Smooth muscle cell (in vitro differentiated cells): Measurements from ENCODE around the gene GNAT1. TPM values are rescaled to one million over a fixed set of nuclear protein-coding genes. Genes with fewer than 3 reads are reported as not detected.

Experiments used
- DNase-seq: peaks from one replicate; lab custom pipeline; 2025; ENCODE audit not compliant: unreplicated experiment; lab: John Stamatoyannopoulos, UW
- H2AFZ ChIP-seq: fragments of 200-600 bp; sonication (generic); 2 replicates; pipeline ENCODE4 v1.6.0; 2016; ENCODE audit warnings: antibody characterized with exemption, low read depth, mild to moderate bottlenecking
- H3F3A ChIP-seq: fragments of 200-600 bp; sonication (generic); 2 replicates; pipeline ENCODE4 v1.6.0; 2017; ENCODE audit warnings: antibody characterized with exemption, low read depth
- H3K27ac ChIP-seq: fragments of 200-600 bp; sonication (generic); 2 replicates; pipeline ENCODE4 v1.5.1; 2016; ENCODE audit warnings: low read depth, mild to moderate bottlenecking
- H3K27me3 ChIP-seq: fragments of 200-600 bp; sonication (generic); 2 replicates; pipeline ENCODE4 v1.6.1; 2016; ENCODE audit warnings: low read depth, mild to moderate bottlenecking
- H3K36me3 ChIP-seq: fragments of 200-600 bp; sonication (generic); 2 replicates; pipeline ENCODE4 v1.5.1; 2016; ENCODE audit warnings: low read depth
- H3K4me1 ChIP-seq: fragments of 200-600 bp; sonication (generic); 2 replicates; pipeline ENCODE4 v1.5.1; 2016; ENCODE audit warnings: low read depth
- H3K4me2 ChIP-seq: fragments of 200-600 bp; sonication (generic); 2 replicates; pipeline ENCODE4 v1.6.0; 2016; ENCODE audit warnings: mild to moderate bottlenecking
- H3K4me3 ChIP-seq: fragments of 200-600 bp; sonication (generic); 2 replicates; pipeline ENCODE4 v1.5.1; 2016; ENCODE audit warnings: mild to moderate bottlenecking
- H3K79me2 ChIP-seq: fragments of 200-600 bp; sonication (generic); 2 replicates; pipeline ENCODE4 v1.6.0; 2016; ENCODE audit warnings: low read depth, mild to moderate bottlenecking
- H3K9ac ChIP-seq: fragments of 200-600 bp; sonication (generic); 2 replicates; pipeline ENCODE4 v1.6.0; 2016; ENCODE audit warnings: low read depth
- H3K9me3 ChIP-seq: fragments of 200-600 bp; sonication (generic); replicated peaks from 2 replicates; pipeline ENCODE4 v1.5.1; 2016; ENCODE audit warnings: low read depth
- H4K20me1 ChIP-seq: fragments of 200-600 bp; sonication (generic); 2 replicates; pipeline ENCODE4 v1.6.0; 2016; ENCODE audit warnings: low read depth
- WGBS: methylation state at CpG from one replicate; pipeline ENCODE4 v1.1.7; 2016; ENCODE audit warnings: low lambda C conversion rate; 5-methylcytosine and 5-hydroxymethylcytosine counted together
- polyA plus RNA-seq: library from polyadenylated mRNA; unstranded; fragments of >200 nt; fragmentation: Nextera tagmentation; extraction: Ambion mirVana; gene quantifications from 2 replicates; pipeline ENCODE4 v1.2.1, GENCODE V29; 2016
- total RNA-seq: library from RNA; depleted of rRNA; stranded (reverse); fragments of >200 nt; gene quantifications from 2 replicates; pipeline ENCODE4 v1.2.3, GENCODE V29; 2014
- TF ChIP-seq, protein P1 (sequence below): fragments of 200-600 bp; sonication (generic); IDR thresholded peaks from 2 replicates; pipeline ENCODE4 v1.5.1; 2017; ENCODE audit warnings: borderline replicate concordance, mild to moderate bottlenecking, antibody characterized with exemption; ENCODE audit not compliant: insufficient read depth, poor library complexity, severe bottlenecking

GNAT1 gene
- total and polyA plus RNA-seq, 2 experiments from 2014 or later: not detected

DNA sequence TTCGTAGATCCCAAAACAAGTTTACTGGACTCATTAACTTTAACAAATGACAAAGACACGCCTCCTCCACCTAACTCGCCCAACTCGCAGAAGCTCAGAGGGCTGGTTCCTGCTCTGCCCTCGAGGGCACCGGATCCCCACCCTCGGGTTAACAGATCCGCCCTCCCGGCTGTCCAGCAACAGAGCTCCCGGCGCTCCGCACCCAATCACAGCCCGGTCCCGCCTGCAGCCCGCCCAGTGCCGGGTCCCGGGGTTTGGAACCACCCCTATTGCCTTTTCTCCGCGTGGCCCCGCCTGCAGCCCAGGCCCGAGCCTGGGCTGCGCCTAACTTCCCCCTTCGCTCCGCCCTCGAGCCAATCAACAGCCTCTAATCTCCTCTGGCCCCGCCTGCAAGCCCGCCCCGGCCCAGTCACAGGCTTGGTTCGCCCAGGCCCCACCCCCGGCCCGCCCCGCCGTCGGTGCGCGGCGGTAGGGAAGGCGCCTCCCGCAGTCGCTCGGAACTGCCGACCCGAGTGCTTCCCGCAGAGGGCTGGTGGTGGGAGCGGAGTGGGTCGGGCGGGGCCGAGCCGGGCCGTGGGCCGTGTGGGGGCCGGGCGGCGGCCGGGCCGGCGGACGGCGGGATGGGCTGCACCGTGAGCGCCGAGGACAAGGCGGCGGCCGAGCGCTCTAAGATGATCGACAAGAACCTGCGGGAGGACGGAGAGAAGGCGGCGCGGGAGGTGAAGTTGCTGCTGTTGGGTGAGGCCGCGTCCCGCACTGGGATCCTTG is 44.5 kb downstream of the GNAT1 start, which contains the start of gene GNAI2:
TSS of gene GNAI2 (plus strand) at position 489 of the 768 bp plus-strand sequence. CDS start at position 621, 132 bp downstream.
- no peak within 1 kb of the TSS for H2AFZ ChIP-seq
- TF ChIP-seq, protein P1, sequence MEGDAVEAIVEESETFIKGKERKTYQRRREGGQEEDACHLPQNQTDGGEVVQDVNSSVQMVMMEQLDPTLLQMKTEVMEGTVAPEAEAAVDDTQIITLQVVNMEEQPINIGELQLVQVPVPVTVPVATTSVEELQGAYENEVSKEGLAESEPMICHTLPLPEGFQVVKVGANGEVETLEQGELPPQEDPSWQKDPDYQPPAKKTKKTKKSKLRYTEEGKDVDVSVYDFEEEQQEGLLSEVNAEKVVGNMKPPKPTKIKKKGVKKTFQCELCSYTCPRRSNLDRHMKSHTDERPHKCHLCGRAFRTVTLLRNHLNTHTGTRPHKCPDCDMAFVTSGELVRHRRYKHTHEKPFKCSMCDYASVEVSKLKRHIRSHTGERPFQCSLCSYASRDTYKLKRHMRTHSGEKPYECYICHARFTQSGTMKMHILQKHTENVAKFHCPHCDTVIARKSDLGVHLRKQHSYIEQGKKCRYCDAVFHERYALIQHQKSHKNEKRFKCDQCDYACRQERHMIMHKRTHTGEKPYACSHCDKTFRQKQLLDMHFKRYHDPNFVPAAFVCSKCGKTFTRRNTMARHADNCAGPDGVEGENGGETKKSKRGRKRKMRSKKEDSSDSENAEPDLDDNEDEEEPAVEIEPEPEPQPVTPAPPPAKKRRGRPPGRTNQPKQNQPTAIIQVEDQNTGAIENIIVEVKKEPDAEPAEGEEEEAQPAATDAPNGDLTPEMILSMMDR: no peak
- H3K36me3 ChIP-seq: no peaks in the 10 kb centered on the region
- peak within 1 kb of the TSS; percentile 45 for H3K27ac ChIP-seq
- under 1% methylated on average over 49 of the region's 75 CpGs for WGBS
- H3K9me3 ChIP-seq: no peaks in the 10 kb centered on the region
- peak within 1 kb of the TSS; percentile 74 for H3K4me3 ChIP-seq
- peak within 1 kb of the TSS; percentile 89 for H3K4me2 ChIP-seq
- H3K27me3 ChIP-seq: no peaks in the 10 kb centered on the region
- peak; percentile 93 for DNase-seq
- no peaks in the 10 kb centered on the region for H3F3A ChIP-seq
- peaks cover 49% of the 10 kb centered on the region for H3K79me2 ChIP-seq
- H3K9ac ChIP-seq: peak within 1 kb of the TSS; percentile 78
- H4K20me1 ChIP-seq: peaks cover 43% of the 10 kb centered on the region
- peaks cover 35% of the 10 kb centered on the region for H3K4me1 ChIP-seq

- no peak overlapping the region for H2AFZ ChIP-seq
- 3% methylated on average over 13 of the region's 13 CpGs for WGBS
Observed at GRCh38 chr3:50236484-50237132, 45.2 kb downstream of the GNAT1 start.

DNA sequence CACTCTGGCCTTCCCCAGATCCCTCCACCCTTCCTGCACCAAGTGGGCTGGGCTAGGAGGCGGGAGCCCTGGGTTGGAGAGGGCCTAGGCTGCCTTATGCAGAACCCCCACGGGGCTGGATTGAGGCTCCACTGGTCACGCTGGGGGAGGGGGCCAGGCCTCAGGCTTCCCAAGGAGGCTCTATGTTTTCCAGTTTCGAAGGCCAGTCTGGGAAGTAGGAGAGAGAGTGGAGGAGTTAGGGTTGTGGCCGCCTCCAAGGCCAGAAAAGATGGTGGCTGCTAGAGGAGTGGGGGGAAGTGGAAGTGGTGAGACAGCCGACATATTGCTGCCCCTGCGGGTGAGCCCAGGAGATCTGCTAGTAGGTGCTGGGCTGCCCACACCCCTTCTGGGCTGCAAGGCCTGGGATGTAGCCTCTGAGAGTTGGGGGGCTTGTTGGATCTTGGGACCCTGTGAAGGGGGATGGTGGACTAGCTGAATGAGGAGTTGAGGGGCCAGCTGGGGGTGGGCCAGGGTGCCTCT is 45.8 kb downstream of the GNAT1 start:
- Histone ChIP-seq H3K27ac (peak overlapping the region; percentile 45), H3K9me3 (no peaks in the 10 kb centered on the region), H3K4me3 (peak overlapping the region; percentile 74), H3K9ac (peak overlapping the region; percentile 78), H3K4me2 (peak overlapping the region; percentile 89), H3K79me2 (peaks cover 62% of the 10 kb centered on the region), H4K20me1 (peaks cover 56% of the 10 kb centered on the region), H3K4me1 (peaks cover 47% of the 10 kb centered on the region), H2AFZ (no peak overlapping the region), H3K27me3 (no peaks in the 10 kb centered on the region), H3K36me3 (no peaks in the 10 kb centered on the region), H3F3A (no peaks in the 10 kb centered on the region)
- peak; percentile 12 for DNase-seq
- TF ChIP-seq, protein P1: no peak
- WGBS: 5% methylated on average over 7 of the region's 7 CpGs

More at GRCh38 chr3:50236484-50237132, 45.2 kb downstream of the GNAT1 start:
- H3K4me2 ChIP-seq: peak overlapping the region; percentile 89
- H4K20me1 ChIP-seq: peaks cover 50% of the 10 kb centered on the region
- no peaks in the 10 kb centered on the region for H3K9me3 ChIP-seq
- peak overlapping the region; percentile 78 for H3K9ac ChIP-seq
- H3K27ac ChIP-seq: peak overlapping the region; percentile 45
- no peaks in the 10 kb centered on the region for H3F3A ChIP-seq
- DNase-seq: no peak
- H3K36me3 ChIP-seq: no peaks in the 10 kb centered on the region
- H3K4me1 ChIP-seq: peaks cover 41% of the 10 kb centered on the region
- TF ChIP-seq, protein P1: no peak
- H3K27me3 ChIP-seq: no peaks in the 10 kb centered on the region
- peaks cover 56% of the 10 kb centered on the region for H3K79me2 ChIP-seq
- peak overlapping the region; percentile 74 for H3K4me3 ChIP-seq
